Nephron (organoid): ENCODE data around the gene ERCC6L2.
A peak's percentile ranks its signal among the peaks of the same experiment; 100 is the strongest.

Experiments
- H3K27ac Mint-ChIP-seq, 3 experiments: 2 replicates each; pipeline ENCODE4 v1.8.0; 2020; ENCODE audit warnings: mixed read lengths in 3 of 3, mild to moderate bottlenecking in 2 of 3, moderate library complexity in 1 of 3
- H3K27me3 Mint-ChIP-seq: 2 replicates; pipeline ENCODE4 v1.8.0; 2021; ENCODE audit warnings: low read depth, mild to moderate bottlenecking, moderate library complexity, mixed read lengths
- H3K36me3 Mint-ChIP-seq: 2 replicates; pipeline ENCODE4 v1.8.0; 2020; ENCODE audit warnings: low read depth, mixed read lengths
- H3K4me1 Mint-ChIP-seq: 2 replicates; pipeline ENCODE4 v1.8.0; 2020; ENCODE audit warnings: mixed read lengths
- H3K4me3 Mint-ChIP-seq, 3 experiments: 2 replicates each; pipeline ENCODE4 v1.8.0; 2020; ENCODE audit warnings: mild to moderate bottlenecking in 3 of 3, mixed read lengths in 3 of 3, moderate library complexity in 2 of 3
- H3K9me3 Mint-ChIP-seq: 2 replicates; pipeline ENCODE4 v1.8.0; 2020; ENCODE audit warnings: mixed read lengths
- TF ChIP-seq, protein P1 (sequence below), 3 experiments: fragments of 200-600 bp; sonication (generic); IDR thresholded peaks; one replicate each; pipeline ENCODE4 v1.5.0; 2021; ENCODE audit warnings: antibody characterized with exemption in 3 of 3; ENCODE audit not compliant: unreplicated experiment in 3 of 3

ERCC6L2 gene

DNA sequence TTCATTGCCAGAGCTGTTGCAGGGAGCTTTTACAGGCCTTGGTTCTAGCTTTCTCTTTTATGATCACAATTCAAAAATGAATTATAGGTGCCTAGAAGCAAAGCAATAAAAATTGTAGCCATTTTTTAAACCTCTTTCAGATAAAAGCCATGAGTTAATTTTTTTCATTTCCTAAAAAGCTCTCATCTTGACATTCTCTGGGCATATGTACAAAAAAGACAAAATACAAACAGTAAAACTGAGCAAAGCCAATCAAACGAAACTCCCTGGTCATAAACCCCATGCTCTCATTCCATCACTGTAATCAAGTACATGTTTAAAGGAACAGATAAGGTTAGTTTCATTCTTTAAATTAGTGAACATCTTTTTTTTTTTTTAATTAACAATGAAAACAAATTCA, 101.9 kb downstream of the ERCC6L2 start:
- H3K4me3 Mint-ChIP-seq: no peak overlapping the region
- H3K4me1 Mint-ChIP-seq: peaks cover 28% of the 10 kb centered on the region
- TF ChIP-seq, protein P1, sequence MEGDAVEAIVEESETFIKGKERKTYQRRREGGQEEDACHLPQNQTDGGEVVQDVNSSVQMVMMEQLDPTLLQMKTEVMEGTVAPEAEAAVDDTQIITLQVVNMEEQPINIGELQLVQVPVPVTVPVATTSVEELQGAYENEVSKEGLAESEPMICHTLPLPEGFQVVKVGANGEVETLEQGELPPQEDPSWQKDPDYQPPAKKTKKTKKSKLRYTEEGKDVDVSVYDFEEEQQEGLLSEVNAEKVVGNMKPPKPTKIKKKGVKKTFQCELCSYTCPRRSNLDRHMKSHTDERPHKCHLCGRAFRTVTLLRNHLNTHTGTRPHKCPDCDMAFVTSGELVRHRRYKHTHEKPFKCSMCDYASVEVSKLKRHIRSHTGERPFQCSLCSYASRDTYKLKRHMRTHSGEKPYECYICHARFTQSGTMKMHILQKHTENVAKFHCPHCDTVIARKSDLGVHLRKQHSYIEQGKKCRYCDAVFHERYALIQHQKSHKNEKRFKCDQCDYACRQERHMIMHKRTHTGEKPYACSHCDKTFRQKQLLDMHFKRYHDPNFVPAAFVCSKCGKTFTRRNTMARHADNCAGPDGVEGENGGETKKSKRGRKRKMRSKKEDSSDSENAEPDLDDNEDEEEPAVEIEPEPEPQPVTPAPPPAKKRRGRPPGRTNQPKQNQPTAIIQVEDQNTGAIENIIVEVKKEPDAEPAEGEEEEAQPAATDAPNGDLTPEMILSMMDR (IDR thresholded peaks at IDR 0.05; ENCODE audit: unreplicated experiment in 3 of 3): no peak
- no peaks in the 10 kb centered on the region for H3K27me3 Mint-ChIP-seq
- no peaks in the 10 kb centered on the region for H3K9me3 Mint-ChIP-seq
- peak overlapping the region in 1 of 3 experiments; percentile 0 for H3K27ac Mint-ChIP-seq
- peaks cover 61% of the 10 kb centered on the region for H3K36me3 Mint-ChIP-seq

DNA sequence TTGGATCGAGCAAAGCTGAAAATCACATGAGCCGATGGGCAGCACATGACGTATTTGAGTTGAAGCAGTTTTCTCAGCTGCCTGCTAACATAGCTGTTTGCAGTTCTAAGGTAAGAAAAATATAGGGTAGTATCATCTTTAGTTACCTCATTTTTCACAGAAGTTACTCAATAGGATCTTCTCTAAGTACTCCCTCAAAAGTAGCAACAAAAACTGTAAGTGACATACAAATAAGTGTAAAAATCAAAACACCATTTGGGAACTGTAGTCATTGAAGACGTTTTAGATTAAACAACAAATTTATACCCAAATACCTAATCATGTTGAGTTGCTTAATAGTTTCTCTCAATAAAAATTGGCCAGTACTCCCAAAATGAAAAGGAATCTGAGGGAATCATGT, 102.6 kb downstream of the ERCC6L2 start:
- Mint-ChIP-seq H3K4me3 (no peak overlapping the region), H3K9me3 (no peaks in the 10 kb centered on the region), H3K27ac (no peak overlapping the region), H3K4me1 (peaks cover 28% of the 10 kb centered on the region), H3K36me3 (peaks cover 53% of the 10 kb centered on the region), H3K27me3 (no peaks in the 10 kb centered on the region)
- TF ChIP-seq, protein P1 (IDR thresholded peaks at IDR 0.05; ENCODE audit: unreplicated experiment in 3 of 3): no peak

DNA sequence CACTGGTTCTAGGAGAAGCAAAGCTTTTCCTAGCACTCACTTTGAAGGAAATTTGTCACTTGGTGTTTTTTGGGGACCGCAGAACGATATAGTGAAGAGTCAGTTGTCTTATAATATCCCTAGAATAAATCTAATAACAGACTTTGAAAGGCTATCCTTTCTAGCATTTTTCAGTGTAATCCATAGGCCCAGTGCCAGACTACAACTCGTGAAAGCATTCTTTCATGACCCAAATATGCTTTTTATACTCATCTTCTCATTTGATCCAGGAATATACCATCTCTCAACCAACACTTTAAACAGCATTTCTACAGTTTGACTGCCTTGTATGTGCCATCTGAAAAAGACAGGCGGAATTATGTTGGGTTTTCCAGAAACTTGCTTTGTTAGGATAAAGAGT, 104.0 kb downstream of the ERCC6L2 start:
- H3K4me1 Mint-ChIP-seq: peaks cover 28% of the 10 kb centered on the region

DNA sequence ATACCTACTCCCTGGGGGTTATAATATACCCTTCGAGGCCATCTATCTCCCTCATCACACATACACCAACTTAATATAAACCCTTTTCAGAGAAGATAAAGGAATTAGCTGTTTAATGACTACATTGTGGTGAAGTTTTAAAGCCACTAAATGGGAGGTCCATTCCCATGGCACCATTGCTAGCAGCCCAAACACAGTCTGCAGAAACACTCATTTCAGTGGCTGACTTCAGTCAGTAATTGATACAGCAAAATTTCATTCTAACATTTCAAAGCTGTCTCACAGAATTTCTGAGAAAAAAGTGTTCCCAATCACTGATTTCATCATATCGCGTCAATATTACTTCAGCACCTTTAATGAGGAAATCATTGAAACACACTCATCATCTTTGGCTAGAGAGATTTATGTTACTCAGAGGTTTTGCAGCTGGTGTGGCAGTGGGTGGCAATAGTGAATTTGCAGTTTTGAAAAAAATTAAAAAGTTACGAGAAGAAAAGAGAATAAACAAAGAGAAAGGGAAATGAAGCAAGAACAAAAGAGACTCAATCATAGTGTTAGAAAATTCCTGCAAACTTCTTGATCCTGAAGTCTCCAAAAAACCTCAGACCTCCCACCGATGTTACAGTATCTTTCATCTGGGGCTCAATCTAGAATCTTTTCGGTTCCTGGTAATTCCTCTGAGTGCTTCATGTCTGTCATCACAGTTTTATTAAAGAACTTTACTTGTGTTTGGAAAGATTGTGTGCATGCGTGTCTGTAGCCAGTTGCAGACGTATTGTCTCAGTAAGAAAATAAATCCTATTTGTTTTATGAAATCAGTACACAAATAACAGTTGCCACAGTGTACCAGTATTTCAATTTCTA, 105.0 kb downstream of the ERCC6L2 start:
- peaks cover 28% of the 10 kb centered on the region for H3K4me1 Mint-ChIP-seq
- H3K36me3 Mint-ChIP-seq: peaks cover 44% of the 10 kb centered on the region
- H3K4me3 Mint-ChIP-seq: no peak overlapping the region
- TF ChIP-seq, protein P1 (IDR thresholded peaks at IDR 0.05; ENCODE audit: unreplicated experiment in 3 of 3): no peak
- H3K9me3 Mint-ChIP-seq: no peaks in the 10 kb centered on the region
- no peaks in the 10 kb centered on the region for H3K27me3 Mint-ChIP-seq
- no peak overlapping the region for H3K27ac Mint-ChIP-seq

More for the DNA sequence above, 104.0 kb downstream of the ERCC6L2 start:
- no peak overlapping the region for H3K27ac Mint-ChIP-seq
- H3K36me3 Mint-ChIP-seq: peaks cover 44% of the 10 kb centered on the region
- TF ChIP-seq, protein P1 (IDR thresholded peaks at IDR 0.05; ENCODE audit: unreplicated experiment in 3 of 3): no peak
- H3K9me3 Mint-ChIP-seq: no peaks in the 10 kb centered on the region
- no peak overlapping the region for H3K4me3 Mint-ChIP-seq
- H3K27me3 Mint-ChIP-seq: no peaks in the 10 kb centered on the region

DNA sequence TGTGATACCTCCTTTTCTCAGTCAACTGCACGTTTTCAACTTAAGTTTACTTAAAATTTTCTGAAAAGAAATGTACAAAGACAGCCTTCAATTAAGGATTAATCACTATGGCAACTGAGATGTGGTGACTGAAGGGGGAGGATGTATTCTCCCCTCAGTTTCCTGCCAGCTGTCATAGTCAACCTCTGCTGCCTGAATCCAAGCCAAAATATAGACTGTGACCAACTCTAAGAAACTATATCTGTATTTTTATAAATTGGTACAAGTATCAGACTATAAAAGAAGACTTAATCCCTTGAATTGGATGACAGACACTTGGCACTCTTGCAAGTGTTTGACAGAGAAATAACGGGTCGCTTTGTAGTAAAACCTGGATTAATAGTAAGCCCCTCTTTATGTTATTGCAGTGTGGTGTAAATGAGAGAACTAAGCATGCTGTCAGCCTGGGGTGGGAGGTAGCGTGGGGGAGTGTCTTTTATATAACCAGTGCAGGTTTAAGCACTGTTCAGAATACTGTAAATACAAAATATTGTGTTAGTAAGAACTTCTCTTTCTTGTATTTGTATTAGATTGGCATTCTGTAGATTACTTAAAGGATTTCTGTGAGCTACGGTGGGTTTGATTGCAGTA, 106.4 kb downstream of the ERCC6L2 start:
- Mint-ChIP-seq H3K27ac (peak overlapping the region in 2 of 3 experiments; percentile 17 to 29), H3K36me3 (peaks cover 48% of the 10 kb centered on the region), H3K4me3 (no peak overlapping the region), H3K4me1 (peaks cover 28% of the 10 kb centered on the region), H3K9me3 (no peaks in the 10 kb centered on the region), H3K27me3 (no peaks in the 10 kb centered on the region)
- TF ChIP-seq, protein P1 (IDR thresholded peaks at IDR 0.05; ENCODE audit: unreplicated experiment in 3 of 3): no peak
